GM12892 (cell line): Measurements from ENCODE around the gene VWA8.

Experiments
- POLR2A ChIP-seq: IDR thresholded peaks from 2 replicates; pipeline ENCODE4 v1.6.1; 2011; ENCODE audit warnings: low read depth, low read length, control low read depth
- TAF1 ChIP-seq: IDR thresholded peaks from 2 replicates; pipeline ENCODE4 v1.6.1; 2011; ENCODE audit warnings: low read depth, mild to moderate bottlenecking, control low read depth, low read length, borderline replicate concordance

DNA sequence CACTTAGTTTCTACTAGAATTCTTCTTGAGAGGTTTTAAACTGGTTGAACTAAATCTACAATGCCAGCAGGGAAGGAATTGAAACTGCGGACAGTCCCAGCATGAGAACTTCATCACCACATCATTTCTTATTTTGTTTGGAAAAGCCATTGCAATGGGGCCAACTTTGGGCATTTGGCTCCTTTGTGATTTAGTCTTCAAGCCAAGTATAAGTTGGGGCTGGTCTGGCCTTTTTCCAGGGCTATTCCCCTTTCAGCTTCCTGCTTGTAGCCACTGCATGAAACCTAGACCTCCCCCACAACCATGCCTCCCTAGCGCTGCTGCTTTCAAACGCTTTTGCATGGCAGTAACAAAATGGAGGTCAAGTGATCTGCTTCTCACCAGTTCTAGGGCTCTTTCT, 361.3 kb downstream of the VWA8 start:
- TF ChIP-seq POLR2A (no peak), TAF1 (no peak)
